ENCODE measurements around the gene MACROD2.
"Not testable (repeated sequence)": the region's sequence is repeated elsewhere in the genome, so short reads cannot be mapped to it uniquely, and the experiment has no call there.

The MACROD2 gene

DNA sequence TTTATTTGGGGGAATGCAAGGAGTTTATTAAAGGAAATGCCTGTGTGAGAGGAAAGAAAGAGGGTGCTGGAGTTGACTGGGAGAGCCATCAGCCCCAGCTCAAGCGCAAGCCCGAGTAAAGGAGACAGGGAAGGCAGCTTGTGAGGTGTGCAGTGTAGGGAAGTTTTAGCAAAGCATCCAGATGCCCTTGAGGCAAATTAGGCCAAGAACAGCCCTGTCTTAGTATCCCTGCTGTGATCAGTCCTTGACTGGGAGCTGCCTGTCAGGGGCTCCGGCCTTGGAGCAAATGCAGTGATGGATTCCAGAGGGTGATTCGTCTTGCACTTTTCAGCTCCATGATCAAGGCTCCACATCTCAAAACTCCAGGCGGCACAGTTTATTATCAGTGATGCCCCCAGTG, 2016.2 kb downstream of the MACROD2 start:
- DNase-seq (ENCODE audit: low read depth in 2 of 2), result no peak

DNA sequence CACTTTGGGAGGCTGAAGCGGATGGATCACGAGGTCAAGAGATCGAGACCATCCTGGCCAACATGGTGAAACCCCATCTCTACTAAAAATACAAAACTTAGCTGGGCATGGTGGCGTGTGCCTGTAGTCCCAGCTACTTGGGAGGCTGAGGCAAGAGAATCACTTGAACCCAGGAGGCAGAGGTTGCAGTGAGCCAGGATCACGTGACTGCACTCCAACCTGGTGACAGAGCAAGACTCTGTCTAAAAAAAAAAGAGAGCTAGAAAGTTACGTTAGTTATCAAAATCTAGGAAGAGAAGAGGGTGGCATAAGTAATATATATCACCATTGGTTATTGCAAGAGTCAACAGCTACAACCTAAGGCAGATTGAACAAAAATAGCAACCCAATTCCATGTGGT, 2017.6 kb downstream of the MACROD2 start:
- DNase-seq (ENCODE audit: low read depth in 2 of 2), result not testable (repeated sequence)

DNA sequence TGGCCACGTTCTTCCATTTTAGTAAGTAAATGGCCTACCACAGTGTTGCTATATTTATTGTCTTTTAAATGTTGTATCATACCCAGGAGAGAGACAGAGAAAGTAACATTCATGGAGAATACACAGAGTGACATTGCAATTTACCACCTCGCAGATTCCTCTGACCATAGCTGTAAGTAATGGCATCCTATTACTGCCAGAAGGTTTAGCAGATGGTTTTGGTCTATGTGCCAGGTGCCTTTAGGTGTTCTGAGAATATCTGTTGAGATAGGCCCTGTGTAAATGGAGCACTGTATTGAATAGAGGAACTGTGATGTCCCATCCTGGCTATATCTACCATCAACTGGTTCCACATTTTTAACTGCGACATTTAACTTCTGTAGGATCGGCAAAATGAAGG, 2018.3 kb downstream of the MACROD2 start:
- no peak for DNase-seq (ENCODE audit: low read depth in 2 of 2)

DNA sequence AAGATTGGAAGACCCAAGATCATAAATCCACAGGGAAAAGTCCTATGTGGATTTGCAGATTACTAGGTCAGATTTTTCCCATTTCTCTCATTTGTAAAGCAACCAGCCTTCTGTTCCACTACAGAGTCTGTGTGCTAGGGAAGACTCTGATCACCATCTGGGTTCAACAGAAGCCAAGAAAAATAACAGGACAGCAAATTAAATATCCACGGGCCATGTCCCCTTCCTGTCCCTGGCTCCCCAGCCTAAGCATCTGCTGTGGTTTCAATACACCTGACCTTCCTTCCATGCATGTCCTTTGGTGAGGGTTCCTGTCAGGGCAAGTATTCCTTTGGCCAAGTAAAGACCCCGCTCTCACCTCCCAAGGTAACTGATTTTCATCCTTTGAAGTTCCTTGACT, 2019.1 kb downstream of the MACROD2 start:
- no peak for DNase-seq (ENCODE audit: low read depth in 2 of 2)

DNA sequence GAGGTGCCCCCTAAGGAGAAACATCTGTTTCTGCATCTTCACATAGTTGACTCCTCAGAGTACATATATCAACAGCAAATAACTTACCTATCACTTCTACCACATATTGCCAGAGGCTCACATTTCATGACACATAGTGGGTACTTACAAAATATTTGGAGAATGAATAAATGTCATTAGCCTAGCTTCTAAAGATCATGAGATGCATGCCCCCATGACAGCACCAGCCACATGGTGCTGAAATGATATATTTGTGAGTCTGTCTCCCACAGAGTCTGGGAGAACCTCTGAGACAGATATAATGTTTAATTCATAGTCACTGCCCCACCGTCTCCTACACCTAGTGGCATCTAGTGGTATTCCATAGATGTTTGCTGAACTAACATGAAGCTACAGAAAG, 2022.3 kb downstream of the MACROD2 start:
- no peak for DNase-seq (ENCODE audit: low read depth in 2 of 2)

DNA sequence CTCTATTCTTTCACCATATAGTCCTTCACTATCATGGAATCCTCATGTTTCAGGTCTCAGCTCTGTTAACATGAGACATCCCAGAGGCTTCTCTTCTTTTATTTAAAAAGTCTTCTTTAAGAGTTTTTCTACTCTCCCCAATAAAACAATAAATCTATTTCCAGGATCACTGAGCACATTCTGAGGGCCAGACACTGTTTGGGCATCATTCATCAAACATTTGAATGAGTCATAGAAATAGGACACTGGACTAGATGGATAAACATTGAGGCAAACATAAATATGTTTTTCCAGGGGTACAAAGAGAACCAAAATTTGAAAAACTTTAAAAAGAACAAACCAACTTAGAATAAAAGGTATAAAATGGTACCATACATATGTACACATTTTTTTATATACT, 2023.6 kb downstream of the MACROD2 start:
- DNase-seq (ENCODE audit: low read depth in 2 of 2), result no peak

DNA sequence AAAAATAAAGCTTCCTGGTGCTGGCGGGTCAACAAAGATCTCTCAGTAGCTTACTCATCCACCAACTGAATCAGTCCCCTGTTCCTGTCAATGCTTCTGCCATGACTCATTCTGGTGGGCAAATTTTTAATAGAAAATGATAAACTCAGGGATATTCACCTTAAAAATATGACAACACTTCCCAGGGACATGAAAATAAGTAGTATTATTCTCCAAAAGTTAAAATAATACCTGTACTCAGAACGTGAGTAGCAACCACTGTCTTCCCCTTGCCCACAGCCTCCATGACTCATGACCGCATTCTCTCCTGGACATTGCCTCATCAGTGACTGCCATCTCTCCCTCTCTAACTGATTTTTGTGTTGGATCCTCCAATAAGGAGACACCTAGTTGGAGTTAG, 2025.7 kb downstream of the MACROD2 start:
- no peak for DNase-seq (ENCODE audit: low read depth in 2 of 2)

DNA sequence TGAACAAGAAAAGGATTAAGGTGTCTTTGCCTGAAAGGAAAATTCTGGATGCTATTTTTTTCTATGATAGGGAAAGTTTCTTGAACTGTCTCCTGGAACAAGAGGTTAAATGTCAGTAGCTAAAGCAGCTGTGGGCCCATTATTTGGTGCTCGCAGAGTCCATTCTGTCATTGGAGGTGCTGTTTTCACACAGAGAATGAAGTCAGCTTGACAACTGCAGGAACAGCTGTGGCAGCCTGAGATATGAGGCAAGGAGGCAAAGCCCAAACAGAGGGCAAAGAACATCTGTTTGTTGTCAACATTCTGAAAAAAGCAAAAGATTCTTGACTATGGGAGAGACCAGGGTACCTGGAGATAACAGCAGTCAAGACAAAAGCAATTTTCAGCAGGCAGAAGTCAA, 2029.8 kb downstream of the MACROD2 start:
- DNase-seq (ENCODE audit: low read depth in 2 of 2), result no peak

DNA sequence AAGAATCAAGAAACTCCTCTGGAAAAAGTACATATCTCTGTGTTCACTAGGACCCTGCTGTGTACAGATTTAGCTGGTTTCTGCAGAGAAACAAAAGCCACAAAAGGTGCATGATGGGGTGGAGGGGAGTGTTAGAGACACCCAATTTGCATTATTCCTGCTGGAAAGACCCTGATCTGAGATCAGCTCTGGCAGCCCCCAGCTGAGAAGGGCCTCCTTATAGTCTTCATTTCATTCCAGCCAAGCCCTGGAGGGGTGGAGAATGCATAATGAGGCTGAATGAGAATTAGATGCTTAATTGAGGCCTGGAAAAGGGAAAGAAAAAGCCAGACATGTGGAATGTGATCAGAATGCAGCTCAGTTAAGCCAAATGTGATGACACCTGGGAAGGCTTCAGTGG, 2032.4 kb downstream of the MACROD2 start:
- DNase-seq (ENCODE audit: low read depth in 2 of 2), result no peak

DNA sequence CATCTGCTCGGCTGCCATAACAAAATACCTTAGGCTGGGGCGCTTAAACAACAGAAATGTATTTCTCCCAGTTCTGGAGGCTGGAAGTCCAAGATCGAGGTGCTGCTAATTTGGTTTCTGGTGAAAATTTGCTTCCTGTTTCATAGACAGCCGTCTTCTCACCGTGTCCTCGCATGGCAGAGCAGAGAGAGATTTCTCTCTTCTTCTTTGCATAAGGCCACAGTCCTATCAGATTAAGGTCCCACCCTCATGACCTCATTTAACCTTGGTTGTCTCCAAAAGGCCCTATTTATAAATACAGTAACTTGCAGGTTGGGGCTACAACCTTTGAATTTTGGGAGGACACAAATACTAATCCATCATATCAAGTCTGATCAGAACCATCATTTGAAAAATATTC, 2033.6 kb downstream of the MACROD2 start:
- no peak for DNase-seq (ENCODE audit: low read depth in 2 of 2)

DNA sequence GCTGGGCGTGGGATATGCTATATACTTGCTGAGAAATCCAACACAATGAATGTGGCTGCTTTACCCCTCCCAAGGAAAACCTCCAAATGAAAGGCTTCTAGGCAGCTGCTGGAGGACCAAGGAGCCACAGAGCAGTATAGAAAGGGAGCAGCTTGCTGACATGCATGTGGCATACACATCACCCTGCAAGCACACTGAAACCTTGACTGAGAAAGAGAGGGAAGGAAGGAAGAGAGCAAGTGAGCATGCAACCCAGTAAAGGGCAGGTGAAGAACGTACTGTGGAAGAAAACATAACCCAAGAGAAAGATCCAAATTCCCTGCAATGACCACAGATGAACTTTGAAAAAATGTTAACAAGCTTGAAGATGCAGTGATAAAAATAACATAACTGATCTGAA, 2034.9 kb downstream of the MACROD2 start:
- DNase-seq (ENCODE audit: low read depth in 2 of 2), result no peak

DNA sequence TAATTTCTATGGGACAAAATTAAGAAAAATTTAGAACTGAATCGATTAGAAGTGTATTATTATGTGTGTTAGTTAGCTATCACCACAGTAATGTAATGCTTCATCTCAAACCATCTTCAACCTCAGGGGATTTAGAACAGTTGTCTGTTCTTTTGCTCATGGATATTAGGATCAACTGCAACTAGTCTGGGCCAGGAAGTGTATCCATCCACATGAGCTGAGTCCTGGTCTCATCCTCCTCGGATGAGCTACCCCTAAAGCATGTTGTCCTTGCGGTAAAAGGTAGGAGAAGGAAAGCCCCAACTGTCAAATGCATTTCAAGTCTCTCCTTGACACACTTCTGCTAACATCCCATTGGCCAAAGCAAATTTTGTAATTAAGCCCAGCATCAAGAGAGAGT, 2040.3 kb downstream of the MACROD2 start:
- DNase-seq (ENCODE audit: low read depth in 2 of 2), result no peak

DNA sequence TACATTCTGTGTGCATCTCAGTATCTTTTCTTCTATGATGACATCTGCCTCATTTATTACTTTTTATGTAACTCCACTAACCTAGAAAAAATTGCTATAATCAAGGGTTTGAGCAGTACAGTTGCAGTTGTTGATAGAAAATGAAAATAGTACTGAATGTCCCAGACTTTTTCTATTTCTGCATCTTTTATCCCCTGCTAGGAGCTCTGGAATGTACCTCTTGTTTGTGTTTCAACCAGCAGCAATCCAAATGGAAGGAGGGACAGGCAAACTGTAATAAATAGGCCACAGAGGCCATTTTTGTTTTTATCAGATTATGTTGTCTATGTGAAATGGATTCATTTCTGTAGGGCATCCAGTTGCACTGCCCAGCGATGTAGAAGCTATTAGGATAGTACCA, 2041.0 kb downstream of the MACROD2 start:
- DNase-seq (ENCODE audit: low read depth in 2 of 2), result no peak

DNA sequence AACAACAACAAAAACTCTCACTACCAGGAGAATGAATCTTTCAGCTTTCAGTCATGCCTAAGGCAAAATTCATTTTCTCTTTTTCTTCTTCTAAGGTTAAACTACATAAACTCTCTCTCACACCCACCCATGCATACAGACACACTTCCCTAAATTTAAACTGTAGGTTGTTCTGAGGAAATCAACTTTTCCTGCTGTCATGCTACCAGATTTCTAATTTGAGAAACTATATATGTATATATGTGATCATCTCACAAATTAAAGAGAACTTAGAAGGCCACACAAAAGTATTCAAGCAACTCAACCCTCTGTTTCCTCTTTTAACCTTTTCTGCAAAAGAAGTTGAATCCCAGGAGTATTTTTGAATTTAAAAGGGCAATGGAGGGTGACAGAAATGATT, 2045.4 kb downstream of the MACROD2 start:
- DNase-seq (ENCODE audit: low read depth in 2 of 2), result no peak

DNA sequence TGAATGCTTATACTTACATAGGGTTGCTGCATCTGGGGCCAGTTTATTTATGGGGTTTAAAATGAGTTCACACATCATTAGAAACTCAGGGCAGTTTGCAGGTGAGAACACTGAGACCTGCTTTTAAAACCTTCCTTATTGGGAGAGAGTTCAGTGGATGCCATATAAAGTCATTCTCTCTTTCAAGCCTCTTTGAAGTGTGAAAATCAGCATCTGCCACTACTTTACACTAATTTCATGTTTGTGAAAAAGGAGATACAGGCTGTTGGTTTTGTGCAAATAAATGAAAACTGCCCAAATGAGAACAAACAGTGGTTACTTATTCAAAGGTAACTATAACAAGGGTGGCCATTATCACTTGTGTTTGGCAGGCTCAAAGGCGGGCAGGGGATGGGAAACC, 2047.4 kb downstream of the MACROD2 start:
- DNase-seq (ENCODE audit: low read depth in 2 of 2), result no peak

DNA sequence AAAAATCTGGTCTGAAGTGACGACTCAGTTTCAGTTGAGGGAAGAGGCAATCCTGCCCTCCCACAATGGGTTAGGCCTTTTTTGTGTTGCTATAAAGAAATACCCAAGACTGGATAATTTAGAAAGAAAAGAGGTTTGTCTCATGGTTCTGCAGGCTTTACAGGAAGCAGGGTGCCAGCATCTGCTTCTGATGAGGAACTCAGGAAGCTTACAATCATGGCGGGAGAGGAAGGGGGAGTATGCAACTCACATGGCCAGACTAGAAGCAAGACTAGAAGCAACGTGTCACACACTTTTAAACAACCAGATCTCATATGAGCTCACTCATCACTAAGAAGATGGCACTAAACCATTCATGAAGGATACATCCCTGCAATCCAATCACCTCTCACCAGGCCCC, 2048.6 kb downstream of the MACROD2 start:
- no peak for DNase-seq (ENCODE audit: low read depth in 2 of 2)

DNA sequence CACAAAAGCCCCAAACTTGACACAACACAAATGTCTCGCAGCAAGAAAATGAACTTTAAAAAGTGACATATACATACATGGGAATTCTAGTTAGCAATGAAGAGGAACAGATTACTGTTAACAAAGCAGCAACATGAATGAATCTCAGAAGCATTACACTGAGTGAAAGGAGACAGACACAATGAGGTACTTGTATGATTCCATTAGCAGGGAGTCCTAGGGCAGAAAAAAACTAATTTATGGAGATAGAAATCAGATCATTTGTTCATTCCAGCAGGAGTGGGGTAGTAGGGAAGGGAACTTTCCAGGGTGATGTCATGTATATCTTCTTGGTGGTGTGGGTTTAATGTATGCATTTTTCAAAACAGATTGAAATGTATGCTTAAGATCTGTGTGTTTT, 2053.6 kb downstream of the MACROD2 start:
- DNase-seq (ENCODE audit: low read depth in 2 of 2), result no peak

DNA sequence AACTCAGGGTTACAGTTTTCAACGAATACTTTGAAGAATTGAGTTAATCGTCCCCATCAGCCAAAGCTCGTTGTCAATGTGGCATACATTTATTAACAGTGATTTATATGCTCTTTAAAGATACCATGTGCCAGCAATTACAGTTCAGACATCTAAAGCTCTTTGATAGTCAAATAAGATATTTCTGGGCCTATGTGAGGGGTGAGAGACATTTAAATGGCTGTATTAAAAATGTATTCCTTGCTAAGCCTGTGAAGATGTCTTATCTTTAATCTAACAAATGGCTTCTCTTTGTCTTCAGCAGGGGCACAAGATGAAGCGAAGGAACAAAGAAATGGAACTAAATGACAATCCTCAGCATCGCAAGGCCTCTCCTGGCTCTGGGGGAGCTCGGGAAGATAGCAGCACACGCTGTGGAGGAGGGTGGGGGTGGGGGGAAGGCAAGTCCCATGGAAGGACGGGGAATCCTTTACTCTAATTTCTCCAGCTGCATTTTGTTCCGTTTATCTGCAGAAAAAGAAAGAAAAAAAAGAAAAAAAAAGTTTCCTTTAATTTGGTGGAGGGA, 2054.3 kb downstream of the MACROD2 start:
- no peak for DNase-seq (ENCODE audit: low read depth in 2 of 2)

DNA sequence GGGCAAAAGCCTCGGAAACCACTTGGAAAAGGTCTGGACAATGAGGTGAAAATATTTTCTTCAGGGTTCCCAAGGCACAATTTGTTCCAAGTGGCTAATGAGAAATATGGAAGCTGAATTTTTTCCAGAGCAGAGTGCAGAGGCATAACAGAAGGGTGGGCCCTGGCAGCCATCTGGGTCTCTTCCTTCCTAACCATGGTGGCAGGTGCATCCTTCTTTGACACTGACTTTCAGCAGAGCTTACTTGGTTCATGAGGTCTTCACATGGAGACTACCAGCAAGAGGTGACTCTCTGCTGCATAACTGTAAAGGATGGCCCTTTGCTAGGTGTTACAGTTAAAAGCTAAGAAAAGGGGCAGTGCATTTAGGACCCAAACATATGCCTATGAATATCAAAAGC, 2055.1 kb downstream of the MACROD2 start:
- no peak for DNase-seq (ENCODE audit: low read depth in 2 of 2)

DNA sequence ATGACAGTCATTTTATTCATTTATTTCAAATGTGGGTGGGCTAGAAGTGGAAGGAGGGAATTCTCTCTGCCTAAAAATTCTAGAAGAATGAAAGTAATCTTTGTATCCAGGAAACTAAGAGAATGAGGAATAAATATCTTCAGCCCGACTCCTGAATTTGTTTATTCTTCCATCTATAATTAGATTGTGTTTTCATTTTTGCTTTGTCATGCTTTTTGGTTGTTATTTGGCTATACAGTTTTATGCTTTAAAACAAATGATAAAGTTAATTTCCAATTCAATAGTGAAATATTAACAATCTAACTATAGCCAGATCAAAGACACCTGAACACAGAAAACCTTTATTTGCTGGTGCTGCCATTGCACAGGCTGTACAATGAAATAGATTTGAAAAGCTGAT, 2056.7 kb downstream of the MACROD2 start:
- DNase-seq (ENCODE audit: low read depth in 2 of 2), result no peak

DNA sequence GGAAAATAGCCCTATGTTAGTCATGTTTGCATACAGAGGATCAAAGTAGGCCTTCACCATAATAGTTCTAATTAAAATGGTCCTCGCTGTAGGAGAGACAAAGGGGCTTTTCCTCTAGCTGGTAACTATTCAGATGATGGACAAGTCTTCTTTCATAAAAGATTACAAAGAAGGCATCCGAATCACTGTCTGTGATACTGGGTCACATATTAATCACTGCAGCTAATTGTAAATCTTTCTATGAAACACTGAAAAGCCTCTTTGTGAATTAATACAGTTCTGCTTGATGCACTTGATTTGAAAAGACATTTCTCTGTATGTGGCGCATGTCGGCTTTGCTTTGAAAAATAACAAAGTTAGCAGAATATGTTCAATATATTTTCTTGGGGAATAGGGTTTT, 2057.1 kb downstream of the MACROD2 start:
- no peak for DNase-seq (ENCODE audit: low read depth in 2 of 2)

DNA sequence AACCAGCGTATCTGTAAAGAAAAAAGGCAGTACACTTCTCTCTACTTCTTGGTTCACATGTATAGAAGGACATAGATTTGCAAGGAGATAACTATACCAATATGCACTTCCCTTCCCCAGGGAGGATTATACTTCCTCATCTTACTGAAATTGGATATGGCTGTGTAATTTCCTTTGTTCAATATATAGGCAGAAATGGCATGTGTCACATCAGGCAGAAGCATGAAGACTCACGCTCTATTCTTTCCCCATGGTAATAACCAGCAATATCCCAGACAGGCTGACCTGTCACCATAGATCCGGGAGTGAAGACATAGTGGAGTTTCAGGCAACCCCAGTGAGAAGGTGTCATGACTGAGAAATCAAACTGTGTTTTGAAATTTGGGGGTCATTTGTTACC, 2059.7 kb downstream of the MACROD2 start:
- no peak for DNase-seq (ENCODE audit: low read depth in 2 of 2)

DNA sequence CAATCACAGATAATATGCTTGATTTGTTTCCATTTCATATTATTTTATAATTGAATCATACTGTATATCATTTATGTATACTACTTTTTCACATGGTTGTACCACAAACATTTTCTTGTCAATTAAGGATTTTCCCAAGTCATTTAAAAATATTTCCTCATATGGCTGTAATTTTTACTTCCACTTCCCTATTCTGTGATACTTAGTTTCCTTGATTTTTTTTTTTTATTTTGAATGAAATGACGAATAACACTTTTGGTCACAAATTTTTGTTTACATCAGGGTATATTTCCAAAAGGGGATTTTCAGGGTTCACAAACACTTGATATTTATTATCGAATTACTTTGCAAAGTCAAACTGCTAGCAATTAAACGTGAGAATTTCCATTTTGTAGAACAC, 2062.3 kb downstream of the MACROD2 start:
- no peak for DNase-seq (ENCODE audit: low read depth in 2 of 2)

DNA sequence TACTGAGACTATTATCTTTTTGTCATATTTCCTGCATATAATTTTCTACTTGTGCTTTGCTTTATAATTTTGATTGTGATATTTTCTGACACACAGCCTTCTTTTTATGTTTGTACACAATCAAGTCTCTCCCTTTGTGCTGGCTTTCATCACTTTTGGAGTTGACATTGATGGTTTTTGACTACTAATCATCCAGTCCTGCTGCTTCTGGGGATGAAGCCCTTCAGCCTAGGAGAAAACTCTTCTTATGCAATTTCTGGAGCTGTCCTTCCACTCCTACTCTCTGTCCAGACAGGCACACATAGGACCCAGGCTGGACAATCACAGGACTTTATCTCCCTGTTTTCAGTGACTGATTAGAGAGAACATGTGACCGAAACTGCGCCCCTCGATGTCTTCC, 2063.0 kb downstream of the MACROD2 start:
- no peak for DNase-seq (ENCODE audit: low read depth in 2 of 2)

DNA sequence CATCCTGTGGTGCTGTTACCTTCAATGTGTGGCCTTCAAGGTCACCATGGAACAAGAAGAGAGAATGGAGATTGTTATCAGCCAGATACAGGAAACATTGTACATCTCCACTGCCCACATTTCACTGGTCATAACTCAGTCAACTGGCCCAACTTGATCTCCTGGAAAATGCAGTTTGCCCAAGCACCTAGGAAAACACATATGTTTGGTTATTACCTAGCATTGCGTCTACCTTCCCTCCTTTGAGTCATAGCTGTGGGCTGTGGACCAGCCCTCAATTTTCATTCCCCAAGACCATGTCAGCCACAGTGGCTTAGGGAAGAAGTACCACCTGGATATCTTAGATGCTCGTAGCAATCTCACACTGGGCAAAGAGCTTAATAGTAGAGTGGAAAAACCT, 2064.5 kb downstream of the MACROD2 start:
- DNase-seq (ENCODE audit: low read depth in 2 of 2), result no peak

All from stimulated activated CD8-positive, alpha-beta memory T cell treated with anti-CD3 and anti-CD28 coated beads, Interleukin-15, amount 100 ng/mL, for 48 hours (primary cell).